Measurements from ENCODE around the gene TFCP2. TPM values are rescaled to one million over a fixed set of nuclear protein-coding genes. Genes with fewer than 3 reads are reported as not detected.

TFCP2 gene
- total RNA-seq, 2 donors from 2014 or later: 44.1 to 47.2 TPM

DNA sequence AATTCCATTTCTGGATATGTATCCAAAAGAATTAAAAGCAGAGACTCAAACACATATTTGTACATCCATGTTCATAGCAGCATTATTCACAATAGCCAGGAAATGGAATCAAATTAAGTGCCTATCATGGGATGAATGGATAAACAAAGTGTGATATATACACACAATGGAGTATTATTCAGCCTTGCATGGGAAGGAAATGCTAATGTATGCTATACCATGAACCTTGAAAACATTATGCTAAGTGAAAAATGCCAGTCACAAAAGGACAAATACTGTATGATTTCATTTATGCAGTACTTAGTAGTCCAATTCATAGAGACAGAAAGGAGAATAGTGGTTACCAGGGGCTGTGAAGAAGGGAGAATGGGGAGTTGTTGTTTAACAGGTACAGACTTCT lies 57.4 kb downstream of the TFCP2 start:
- Mint-ChIP-seq H3K9me3 (no peaks in the 10 kb centered on the region), H3K4me1 (no peaks in the 10 kb centered on the region), H3K36me3 (ENCODE audit: low read depth) (peaks cover 63% of the 10 kb centered on the region), H3K27ac (no peak overlapping the region), H3K4me3 (no peak overlapping the region), H3K27me3 (ENCODE audit: insufficient read depth) (no peaks in the 10 kb centered on the region)
- H3K36me3 ChIP-seq (ENCODE audit: control insufficient read depth, insufficient read depth, low read length): peaks cover 26% of the 10 kb centered on the region
- H3K9ac ChIP-seq (ENCODE audit: extremely low read depth, low read length, poor library complexity, severe bottlenecking): no peak overlapping the region
- TF ChIP-seq, protein P1, sequence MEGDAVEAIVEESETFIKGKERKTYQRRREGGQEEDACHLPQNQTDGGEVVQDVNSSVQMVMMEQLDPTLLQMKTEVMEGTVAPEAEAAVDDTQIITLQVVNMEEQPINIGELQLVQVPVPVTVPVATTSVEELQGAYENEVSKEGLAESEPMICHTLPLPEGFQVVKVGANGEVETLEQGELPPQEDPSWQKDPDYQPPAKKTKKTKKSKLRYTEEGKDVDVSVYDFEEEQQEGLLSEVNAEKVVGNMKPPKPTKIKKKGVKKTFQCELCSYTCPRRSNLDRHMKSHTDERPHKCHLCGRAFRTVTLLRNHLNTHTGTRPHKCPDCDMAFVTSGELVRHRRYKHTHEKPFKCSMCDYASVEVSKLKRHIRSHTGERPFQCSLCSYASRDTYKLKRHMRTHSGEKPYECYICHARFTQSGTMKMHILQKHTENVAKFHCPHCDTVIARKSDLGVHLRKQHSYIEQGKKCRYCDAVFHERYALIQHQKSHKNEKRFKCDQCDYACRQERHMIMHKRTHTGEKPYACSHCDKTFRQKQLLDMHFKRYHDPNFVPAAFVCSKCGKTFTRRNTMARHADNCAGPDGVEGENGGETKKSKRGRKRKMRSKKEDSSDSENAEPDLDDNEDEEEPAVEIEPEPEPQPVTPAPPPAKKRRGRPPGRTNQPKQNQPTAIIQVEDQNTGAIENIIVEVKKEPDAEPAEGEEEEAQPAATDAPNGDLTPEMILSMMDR (conservative IDR thresholded peaks at IDR 0.05): no peak
- no peak overlapping the region for H3K27ac ChIP-seq (ENCODE audit: low read depth, low read length)
- no peaks in the 10 kb centered on the region for H3K4me1 ChIP-seq (ENCODE audit: control insufficient read depth, insufficient read depth, low read length)
- no peaks in the 10 kb centered on the region for H3K9me3 ChIP-seq (ENCODE audit: control insufficient read depth, low read length)
- no peaks in the 10 kb centered on the region for H3K27me3 ChIP-seq (ENCODE audit: control insufficient read depth, insufficient read depth, low read length, poor library complexity, severe bottlenecking)
- DNase-seq: no peak
- no peak overlapping the region for H3K4me3 ChIP-seq (ENCODE audit: low read length)

DNA sequence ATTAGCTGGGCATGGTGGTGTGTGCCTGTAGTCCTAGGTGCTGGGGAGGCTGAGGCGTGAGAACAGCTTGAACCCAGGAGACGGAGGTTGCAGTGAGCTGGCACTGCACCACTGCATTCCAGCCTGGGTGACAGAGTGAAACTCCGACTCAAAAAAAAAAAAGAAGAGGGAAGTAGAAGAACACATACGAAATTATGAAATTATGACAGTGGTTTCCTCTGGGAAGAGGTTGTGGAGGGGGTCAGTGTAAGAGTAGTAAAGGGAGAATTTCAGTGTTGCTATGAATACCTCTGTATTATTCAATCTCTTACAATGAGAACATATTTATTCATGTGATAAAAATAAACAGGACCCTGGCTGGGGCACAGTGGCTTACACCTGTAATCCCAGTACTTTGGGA lies 64.8 kb downstream of the TFCP2 start:
- Mint-ChIP-seq H3K4me1 (no peaks in the 10 kb centered on the region), H3K27ac (no peak overlapping the region), H3K9me3 (no peaks in the 10 kb centered on the region), H3K4me3 (no peak overlapping the region), H3K27me3 (ENCODE audit: insufficient read depth) (no peaks in the 10 kb centered on the region), H3K36me3 (ENCODE audit: low read depth) (peaks cover 72% of the 10 kb centered on the region)
- WGBS, 2 experiments (ENCODE audit: insufficient coverage in 1 of 2, insufficient read length in 1 of 2): 95 to 100% methylated on average over 4 of the region's 4 CpGs
- H3K27me3 ChIP-seq (ENCODE audit: control insufficient read depth, insufficient read depth, low read length, poor library complexity, severe bottlenecking): no peaks in the 10 kb centered on the region
- no peak overlapping the region for H3K9ac ChIP-seq (ENCODE audit: extremely low read depth, low read length, poor library complexity, severe bottlenecking)
- no peak overlapping the region for H3K4me3 ChIP-seq (ENCODE audit: low read length)
- no peaks in the 10 kb centered on the region for H3K9me3 ChIP-seq (ENCODE audit: control insufficient read depth, low read length)
- no peak overlapping the region for H3K27ac ChIP-seq (ENCODE audit: low read depth, low read length)
- TF ChIP-seq, protein P1 (conservative IDR thresholded peaks at IDR 0.05): no peak
- peaks cover 47% of the 10 kb centered on the region for H3K36me3 ChIP-seq (ENCODE audit: control insufficient read depth, insufficient read depth, low read length)
- DNase-seq: no peak
- no peaks in the 10 kb centered on the region for H3K4me1 ChIP-seq (ENCODE audit: control insufficient read depth, insufficient read depth, low read length)

DNA sequence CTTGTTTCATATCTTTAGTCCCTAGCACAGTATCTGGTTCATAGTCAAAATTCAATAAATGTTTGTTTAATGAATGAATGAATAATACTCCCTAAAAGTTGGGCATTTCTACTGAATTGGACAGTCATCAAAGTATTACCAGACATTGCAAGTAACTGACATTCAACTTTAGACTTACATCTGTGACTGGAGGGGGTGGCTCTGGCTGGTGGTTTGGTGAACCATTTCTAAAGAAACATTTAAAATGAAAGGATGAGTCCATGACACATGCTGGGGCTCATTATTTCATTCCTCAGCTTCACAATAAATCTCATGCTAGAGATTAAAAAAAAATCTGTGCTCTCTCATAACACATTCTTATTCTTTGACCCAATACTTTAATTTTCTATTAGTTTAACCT lies 69.0 kb downstream of the TFCP2 start:
- no peaks in the 10 kb centered on the region for H3K9me3 Mint-ChIP-seq
- no peak overlapping the region for H3K4me3 Mint-ChIP-seq
- H3K4me1 Mint-ChIP-seq: no peaks in the 10 kb centered on the region
- Histone ChIP-seq H3K27ac (ENCODE audit: low read depth, low read length) (no peak overlapping the region), H3K27me3 (ENCODE audit: control insufficient read depth, insufficient read depth, low read length, poor library complexity, severe bottlenecking) (no peaks in the 10 kb centered on the region), H3K9me3 (ENCODE audit: control insufficient read depth, low read length) (no peaks in the 10 kb centered on the region), H3K36me3 (ENCODE audit: control insufficient read depth, insufficient read depth, low read length) (peaks cover 47% of the 10 kb centered on the region), H3K9ac (ENCODE audit: extremely low read depth, low read length, poor library complexity, severe bottlenecking) (no peak overlapping the region), H3K4me1 (ENCODE audit: control insufficient read depth, insufficient read depth, low read length) (no peaks in the 10 kb centered on the region), H3K4me3 (ENCODE audit: low read length) (no peak overlapping the region)
- H3K27me3 Mint-ChIP-seq (ENCODE audit: insufficient read depth): no peaks in the 10 kb centered on the region
- TF ChIP-seq, protein P1 (conservative IDR thresholded peaks at IDR 0.05): no peak
- no peak overlapping the region for H3K27ac Mint-ChIP-seq
- DNase-seq: no peak
- H3K36me3 Mint-ChIP-seq (ENCODE audit: low read depth): peaks cover 80% of the 10 kb centered on the region

All from endodermal cell (in vitro differentiated cells).